OCI-LY3 (cell line): ENCODE data around the gene PIWIL1.

ENCODE experiments used
- CTCF ChIP-seq: fragments of 200-600, 300-600 bp; sonication (generic); IDR thresholded peaks from 2 replicates; pipeline ENCODE4 v1.5.1; 2014; ENCODE audit warnings: antibody characterized with exemption, low read length, low read depth
- EZH2phosphoT487 ChIP-seq: fragments of 200-600 bp; shearing (Covaris generic); IDR thresholded peaks from 2 replicates; pipeline ENCODE4 v1.6.1; 2018; ENCODE audit warnings: antibody characterized with exemption, mixed run types, low read depth

GRCh38 chr12:130357241-130357640 lies 19.6 kb downstream of the PIWIL1 start:
- no peak for TF ChIP-seq CTCF
- no peak for TF ChIP-seq EZH2phosphoT487
